SW 1271 (cell line): Measurements from ENCODE around the gene ENTPD6.

Source experiments
- DNase-seq, 2 experiments: peaks; one replicate each; lab custom pipeline; 2025; lab: John Stamatoyannopoulos, UW

Gene ENTPD6

GRCh38 chr20:25188218-25188617 lies 7.3 kb upstream of the ENTPD6 start:
- DNase-seq = no peak

GRCh38 chr20:25191051-25191450 lies 4.5 kb upstream of the ENTPD6 start:
- no peak for DNase-seq

DNA sequence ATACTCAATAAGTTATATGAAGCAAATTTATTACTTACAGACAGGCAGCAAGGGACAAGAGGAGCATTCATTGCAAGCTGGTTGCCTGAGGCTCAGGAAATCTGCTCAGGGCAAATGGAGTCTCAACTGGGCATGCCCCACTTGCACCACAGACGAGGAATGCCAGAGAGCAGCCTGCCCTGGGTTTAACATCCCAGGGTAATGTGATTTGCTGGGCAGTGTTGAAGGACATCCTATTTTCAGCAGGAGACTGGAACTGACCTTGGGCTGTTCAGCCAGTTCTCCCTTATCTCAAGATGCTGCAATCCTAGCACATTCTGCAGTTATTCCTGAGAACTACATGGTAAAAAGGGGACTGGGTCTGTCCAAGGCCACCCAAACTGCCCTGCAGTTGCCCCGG lies 3.8 kb upstream of the ENTPD6 start:
- DNase-seq = no peak

- DNase-seq = no peak
Measured at GRCh38 chr20:25193843-25194242, 1.7 kb upstream of the ENTPD6 start.

GRCh38 chr20:25194333-25194972 lies 1.1 kb upstream of the ENTPD6 start:
- no peak for DNase-seq

DNA sequence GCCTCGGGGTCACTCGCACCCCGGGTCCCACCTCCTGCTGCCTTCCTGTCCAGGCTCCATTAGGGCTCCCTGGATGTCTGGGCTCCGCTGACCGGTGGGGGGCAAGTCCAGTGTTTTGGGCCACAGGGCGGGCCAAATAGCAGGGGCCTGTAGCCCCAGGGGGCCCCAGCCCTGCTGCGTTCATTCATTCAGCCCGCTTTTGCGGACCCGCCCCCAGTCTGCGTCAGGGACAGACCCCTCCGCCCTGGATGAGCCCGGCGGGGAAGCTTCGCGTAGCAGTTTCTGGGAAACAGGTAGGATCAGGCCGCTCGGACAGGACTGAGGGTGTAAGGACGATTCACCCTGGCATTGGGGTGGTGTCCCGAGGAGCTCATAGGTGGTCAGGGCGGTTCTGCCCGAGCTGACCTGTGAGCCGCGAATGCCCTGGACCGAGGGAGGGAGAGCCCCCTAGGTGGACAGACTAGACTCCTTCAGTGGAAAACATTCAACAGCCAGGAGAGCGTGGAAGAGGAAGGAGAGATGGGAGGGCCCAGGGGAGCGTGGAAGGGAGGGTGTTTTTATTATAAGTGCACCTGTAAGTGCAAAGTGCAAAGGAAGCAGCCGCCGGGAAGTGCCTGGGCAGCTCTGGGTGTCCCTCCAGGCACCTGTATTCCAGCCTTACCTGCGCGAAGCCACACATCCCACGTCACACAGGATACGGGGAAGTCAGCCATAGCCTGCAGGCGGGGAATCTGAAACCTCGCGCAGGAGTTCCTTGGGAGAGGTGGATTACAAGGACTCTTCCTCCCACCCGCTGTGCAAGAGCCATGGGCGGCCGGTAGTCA lies 662 bp downstream of the ENTPD6 start:
- no peak for DNase-seq

- DNase-seq = no peak
Measured at GRCh38 chr20:25196786-25197120, 1.2 kb downstream of the ENTPD6 start.

- DNase-seq = no peak
Measured at GRCh38 chr20:25197183-25197869, 1.8 kb downstream of the ENTPD6 start.

DNA sequence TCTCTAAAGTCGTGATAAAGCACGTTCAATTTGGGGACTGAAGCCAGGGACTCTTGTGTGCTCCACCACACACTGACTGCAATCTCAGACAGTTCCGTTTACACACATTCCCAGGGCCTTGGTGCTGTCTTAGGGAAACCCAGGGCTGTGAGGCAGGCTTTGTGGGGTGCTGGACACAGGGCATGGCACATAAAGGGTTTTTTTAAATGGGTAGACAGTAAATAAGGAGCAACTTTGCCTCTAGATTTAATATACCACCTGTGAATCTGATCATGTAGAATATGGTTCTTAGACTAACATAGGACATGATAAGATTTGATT lies 2.3 kb downstream of the ENTPD6 start:
- DNase-seq = no peak

DNA sequence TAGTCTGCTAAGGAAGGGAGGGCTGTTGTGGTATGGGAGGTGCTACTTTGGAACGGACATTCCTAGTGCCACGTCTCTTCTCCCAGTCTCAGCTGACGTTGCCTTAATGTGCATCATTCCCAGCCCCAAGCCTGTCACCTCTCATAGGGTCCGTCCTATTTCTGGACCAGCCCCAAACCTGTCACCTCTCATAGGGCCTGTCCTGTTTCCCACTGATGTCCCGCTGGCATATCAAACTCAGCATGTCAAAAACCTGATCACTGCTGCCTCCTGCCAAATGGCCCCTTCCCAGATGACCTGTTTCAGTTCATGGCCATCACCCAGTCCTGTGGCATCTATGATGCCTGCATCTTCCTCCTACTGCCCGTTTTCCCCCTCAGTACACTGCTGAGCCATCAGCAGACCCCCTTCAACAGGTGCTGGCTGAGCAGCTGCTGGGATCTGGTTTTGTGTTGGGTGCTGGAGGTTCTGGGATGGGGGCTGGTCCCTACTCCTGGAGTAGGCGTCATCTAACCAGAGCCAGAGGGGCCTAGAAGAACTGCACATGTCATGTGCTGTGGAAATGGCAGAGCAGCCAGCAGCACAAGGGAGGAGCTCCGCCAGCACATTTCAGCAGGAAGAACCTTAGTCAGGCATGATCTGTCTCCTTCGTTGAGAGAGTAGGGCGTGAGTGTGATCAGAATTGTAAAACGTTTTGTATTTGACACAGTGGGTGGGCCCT lies 3.3 kb downstream of the ENTPD6 start:
- no peak for DNase-seq

GRCh38 chr20:25199473-25200260 lies 4.2 kb downstream of the ENTPD6 start:
- no peak for DNase-seq

DNA sequence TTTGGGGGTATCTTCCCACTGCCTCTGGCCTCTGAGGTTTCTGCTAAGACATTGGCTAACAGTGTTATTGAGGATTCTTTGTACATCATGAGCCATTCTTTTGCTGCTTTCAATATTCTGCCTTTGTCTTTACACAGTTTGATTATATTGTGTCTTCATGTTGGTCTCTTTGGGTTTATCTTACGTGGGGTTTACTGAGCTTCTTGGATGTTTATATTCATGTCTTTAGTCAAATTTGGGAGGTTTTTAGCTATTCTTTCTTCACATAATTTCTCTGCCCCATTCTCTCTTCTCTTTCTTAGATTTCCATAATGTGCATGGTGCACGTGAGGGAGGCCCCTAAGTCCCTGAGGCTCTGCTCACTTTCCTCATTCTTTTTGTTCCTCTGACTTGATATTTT lies 7.6 kb downstream of the ENTPD6 start:
- DNase-seq = no peak

GRCh38 chr20:25203871-25204320 lies 8.4 kb downstream of the ENTPD6 start:
- DNase-seq = no peak

DNA sequence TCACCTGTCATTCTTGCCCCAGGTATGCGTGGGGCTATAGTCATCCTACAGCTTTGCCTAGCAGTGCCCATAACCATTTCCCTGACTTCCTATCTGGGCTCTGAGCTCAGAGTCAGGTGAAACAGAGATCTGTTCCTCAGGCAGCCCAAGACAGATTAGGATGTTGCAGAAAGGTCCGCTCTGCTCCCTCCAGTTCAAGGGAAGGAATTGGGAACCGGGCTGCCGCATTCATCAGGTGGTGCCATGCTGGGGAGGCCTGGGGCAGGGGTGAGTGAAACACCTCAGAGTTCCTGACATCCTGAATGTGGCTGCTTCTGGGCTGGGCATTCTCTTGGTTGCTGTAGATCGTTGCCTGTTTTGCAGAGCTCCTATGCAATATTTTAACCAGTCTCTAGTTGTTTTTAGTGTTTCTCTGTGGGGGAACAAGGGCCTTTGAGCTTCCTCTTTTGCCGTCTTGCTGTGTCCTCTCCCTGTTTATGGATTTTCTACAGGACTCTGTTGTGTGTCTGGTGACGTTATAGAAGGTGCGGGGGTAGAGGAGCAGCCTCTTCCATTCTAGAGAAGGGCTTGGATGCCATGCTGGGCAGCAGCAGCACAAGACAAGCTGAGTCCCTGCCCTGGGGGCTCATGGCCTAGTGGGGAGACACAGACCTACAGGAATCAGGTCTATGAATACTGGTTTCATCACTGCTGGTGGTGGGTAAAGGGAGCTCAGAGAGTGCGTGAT lies 9.2 kb downstream of the ENTPD6 start:
- no peak for DNase-seq

DNA sequence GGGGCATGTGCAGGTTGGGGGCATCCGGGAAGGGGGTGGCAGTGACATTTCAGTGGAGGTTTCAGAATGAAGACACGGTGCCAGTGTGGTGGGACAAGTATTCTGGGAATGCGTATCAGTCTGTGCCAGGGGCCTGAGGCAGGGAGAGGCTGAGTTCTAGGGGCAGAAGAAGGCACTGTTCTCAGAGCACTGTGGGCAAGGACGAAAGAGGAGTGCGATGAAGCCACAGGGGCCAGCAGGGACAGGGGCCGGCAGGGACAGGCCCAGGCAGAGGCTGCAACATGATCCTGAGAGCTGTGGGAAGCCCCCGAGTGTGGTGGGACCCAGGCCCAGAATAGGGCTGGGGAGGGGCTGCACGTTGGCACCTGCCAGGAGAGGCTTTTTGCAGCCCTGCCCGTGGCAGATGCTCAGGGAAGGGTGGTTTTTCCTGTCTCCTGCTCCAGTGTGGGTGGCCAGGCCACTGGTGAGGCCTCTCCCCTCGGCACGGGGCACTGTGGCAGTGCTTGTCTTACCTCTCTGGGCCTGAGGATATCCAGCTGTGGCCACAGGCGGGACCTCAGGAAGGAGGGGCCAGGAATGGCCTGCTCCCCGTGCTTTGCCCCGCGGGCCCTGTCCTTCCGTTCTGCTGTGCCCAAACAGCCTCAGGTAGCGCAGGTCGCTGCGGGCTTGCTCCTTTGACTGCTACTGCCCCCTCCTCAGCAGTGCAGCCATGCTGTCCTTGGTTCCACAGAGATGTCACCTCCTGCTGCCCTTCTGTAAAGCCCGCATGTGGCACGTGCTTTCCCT lies 10.0 kb downstream of the ENTPD6 start:
- DNase-seq = no peak

DNA sequence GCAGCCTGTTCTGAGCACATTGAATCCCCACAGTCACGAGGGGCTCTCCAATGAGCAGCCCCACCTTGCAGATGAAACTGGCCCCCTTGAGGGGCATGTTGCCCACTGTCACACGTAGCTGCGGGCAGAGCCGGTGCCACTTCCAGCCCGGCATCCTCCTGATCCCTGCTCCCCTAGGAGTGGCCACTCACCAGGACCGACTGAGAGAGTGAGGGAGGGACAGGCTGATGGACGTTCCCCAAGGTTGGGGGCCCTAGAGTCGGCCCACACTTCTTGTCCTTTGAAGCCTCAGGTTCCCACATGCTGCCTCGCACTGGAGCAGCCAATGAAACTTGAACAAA lies 10.5 kb downstream of the ENTPD6 start:
- DNase-seq = no peak

DNA sequence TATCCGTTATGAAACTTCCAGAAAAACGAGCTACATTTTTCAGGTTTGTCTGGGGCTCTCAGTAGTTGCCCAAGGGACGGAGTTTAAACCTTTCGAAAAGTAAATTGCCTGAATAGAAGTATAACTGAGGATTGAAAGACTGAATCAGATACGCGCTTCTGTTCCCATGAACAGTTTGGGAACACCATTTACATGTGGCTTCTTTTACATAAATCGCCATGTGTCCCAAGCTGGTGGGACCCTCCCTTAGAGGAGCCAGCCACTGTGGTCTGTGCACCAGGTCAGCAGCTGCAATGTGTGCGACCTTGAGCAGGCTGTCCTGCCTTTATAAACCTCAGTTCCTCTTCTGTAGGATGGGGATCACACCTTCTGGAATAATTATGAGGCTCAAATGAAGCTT lies 11.0 kb downstream of the ENTPD6 start:
- no peak for DNase-seq

DNA sequence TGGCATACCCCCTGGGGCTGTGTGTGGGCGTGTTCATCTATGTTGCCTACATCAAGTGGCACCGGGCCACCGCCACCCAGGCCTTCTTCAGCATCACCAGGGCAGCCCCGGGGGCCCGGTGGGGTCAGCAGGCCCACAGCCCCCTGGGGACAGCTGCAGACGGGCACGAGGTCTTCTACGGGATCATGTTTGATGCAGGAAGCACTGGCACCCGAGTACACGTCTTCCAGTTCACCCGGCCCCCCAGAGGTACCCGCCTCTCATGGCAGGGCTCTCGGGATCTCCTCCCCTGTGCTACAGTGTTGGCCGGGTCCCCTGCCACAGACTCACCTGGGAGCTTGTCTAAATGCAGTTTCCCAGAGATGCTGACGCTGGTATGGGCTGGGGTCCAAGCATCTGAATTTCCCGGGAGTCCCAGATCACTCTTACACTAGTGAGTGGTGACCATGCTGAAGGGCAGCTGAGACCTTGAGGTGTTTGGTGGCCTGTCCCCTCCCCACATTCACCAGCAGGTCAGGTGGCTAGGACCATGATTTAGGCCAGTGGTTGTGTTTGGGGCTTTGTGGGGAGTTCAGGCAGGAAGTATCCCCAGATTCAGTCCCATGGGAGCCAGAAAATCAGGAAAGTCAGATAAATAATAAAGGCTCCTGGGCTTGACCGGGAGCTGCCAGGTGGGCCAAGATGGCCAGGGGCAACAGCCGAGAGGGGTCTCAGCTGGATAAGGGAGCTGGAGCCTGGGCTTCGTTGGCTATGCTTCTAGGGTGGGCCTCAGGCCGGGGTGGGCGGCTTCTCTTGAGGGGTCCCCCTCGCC lies 11.8 kb downstream of the ENTPD6 start:
- DNase-seq = no peak

DNA sequence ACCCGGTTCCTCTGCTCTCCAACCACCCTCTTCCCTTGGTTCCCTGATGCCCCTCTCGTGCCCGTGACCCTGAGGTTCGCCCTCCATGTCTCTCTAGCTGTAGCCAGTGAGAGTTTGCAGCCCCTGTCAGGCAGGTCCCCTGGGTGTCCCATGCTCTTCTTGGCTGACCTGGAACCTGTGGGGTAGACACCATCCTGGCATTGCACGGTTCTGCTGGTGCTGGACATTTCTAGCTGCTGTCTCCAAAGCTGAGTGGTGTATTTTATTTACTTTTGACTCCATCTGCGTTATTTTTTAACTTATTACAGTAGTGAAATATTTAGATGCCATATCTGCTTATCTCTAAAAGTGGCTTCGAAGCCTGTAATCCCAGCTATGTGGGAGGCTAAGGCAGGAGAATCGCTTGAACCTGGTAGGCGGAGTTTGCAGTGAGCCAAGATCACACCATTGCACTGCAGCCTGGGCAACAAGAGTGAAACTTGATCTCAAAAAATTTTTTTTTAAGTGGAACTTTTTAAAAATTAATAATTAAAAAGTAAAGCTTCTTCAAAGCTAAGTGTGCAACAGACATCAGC lies 12.5 kb downstream of the ENTPD6 start:
- DNase-seq = no peak
